A673 (cell line): ENCODE data around the gene LRRN1.
"Not testable (repeated sequence)": the region's sequence is repeated elsewhere in the genome, so short reads cannot be mapped to it uniquely, and the experiment has no call there.

Experiments
- EZH2 ChIP-seq: fragments of 200-600 bp; sonication (generic); IDR thresholded peaks from 2 replicates; pipeline ENCODE4 v1.6.1; 2017; ENCODE audit warnings: borderline replicate concordance, low read depth, mild to moderate bottlenecking, mixed read lengths, antibody characterized with exemption, low read length; ENCODE audit not compliant: poor library complexity, severe bottlenecking
- TF ChIP-seq, protein P1 (sequence below): fragments of 300-800, 200-600 bp; sonication (generic); conservative IDR thresholded peaks from 2 replicates; pipeline ENCODE4 v1.5.1; 2017; ENCODE audit warnings: low read depth, mild to moderate bottlenecking, antibody characterized with exemption, low read length, moderate library complexity, mixed read lengths

- TF ChIP-seq, protein P1, sequence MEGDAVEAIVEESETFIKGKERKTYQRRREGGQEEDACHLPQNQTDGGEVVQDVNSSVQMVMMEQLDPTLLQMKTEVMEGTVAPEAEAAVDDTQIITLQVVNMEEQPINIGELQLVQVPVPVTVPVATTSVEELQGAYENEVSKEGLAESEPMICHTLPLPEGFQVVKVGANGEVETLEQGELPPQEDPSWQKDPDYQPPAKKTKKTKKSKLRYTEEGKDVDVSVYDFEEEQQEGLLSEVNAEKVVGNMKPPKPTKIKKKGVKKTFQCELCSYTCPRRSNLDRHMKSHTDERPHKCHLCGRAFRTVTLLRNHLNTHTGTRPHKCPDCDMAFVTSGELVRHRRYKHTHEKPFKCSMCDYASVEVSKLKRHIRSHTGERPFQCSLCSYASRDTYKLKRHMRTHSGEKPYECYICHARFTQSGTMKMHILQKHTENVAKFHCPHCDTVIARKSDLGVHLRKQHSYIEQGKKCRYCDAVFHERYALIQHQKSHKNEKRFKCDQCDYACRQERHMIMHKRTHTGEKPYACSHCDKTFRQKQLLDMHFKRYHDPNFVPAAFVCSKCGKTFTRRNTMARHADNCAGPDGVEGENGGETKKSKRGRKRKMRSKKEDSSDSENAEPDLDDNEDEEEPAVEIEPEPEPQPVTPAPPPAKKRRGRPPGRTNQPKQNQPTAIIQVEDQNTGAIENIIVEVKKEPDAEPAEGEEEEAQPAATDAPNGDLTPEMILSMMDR = not testable (repeated sequence)
- not testable (repeated sequence) for TF ChIP-seq EZH2
These were observed 88.1 kb downstream of the LRRN1 start for GRCh38 chr3:3887311-3887710.
